GM18505 (cell line): ENCODE measurements around the gene SFRP4.
"Not testable (repeated sequence)": the region's sequence is repeated elsewhere in the genome, so short reads cannot be mapped to it uniquely, and the experiment has no call there.

ENCODE experiments used
- ATAC-seq: cut with Tn5 transposase; IDR thresholded peaks from one replicate; pipeline ENCODE4 v1.9.1; 2021; ENCODE audit not compliant: unreplicated experiment
- POLR2A ChIP-seq: IDR thresholded peaks from 4 replicates; pipeline ENCODE4 v1.6.1; 2011; ENCODE audit warnings: borderline replicate concordance; ENCODE audit not compliant: insufficient read depth, insufficient read length; ENCODE audit errors: extremely low read depth

SFRP4 gene

DNA sequence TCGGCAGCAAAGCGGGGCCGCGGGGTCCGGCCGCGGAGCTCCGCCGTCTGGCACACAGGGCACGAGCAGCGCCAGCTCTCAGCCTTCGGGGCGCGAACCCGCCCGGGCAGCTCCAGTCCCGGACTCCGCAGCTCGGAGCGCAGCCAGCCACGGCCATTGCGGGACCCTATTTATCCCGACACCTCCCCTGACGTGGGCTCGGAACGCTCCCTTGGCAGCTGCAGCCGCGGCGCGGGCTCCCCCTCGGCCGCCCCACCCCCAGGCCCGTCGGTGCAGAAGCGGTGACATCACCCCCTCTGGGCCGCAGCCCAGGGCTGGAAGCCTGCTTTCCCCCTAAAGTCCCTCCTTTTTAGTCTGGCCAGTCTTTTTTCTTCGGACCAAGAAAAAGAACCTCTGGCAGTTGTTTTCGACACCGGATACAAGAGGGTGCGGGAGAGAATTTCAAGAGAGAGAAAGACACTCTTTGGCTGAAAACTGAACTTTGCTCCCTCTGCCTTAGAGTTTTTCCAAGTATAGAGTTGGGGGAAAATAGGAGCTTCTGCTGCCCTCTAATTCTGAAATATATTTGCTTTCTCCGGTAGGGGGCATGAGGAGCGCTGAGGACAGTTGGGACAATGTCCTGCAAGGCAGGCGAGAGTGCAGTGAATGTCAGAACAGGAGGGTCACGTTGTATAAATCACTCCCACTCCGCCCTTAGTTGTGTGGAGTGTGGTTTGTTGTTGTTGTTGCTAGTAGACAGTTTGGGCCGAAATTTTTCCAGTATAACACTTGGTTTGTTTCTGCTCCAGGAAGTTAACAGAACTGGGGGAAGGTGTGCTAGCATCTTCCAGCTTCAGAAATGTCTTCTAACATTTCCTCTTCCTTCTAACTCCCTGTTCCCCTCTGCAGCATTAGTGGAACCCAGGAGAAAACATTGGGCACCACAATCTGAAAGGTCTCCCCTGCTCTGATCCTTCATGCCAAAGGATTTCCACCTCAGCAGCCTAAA, at the start of gene SFRP4:
Gene SFRP4 (minus strand): TSS at position 145 of the 988 bp plus-strand sequence. CDS start 280 bp downstream, outside the sequence.
- no peak for ATAC-seq
- no peak for TF ChIP-seq POLR2A

DNA sequence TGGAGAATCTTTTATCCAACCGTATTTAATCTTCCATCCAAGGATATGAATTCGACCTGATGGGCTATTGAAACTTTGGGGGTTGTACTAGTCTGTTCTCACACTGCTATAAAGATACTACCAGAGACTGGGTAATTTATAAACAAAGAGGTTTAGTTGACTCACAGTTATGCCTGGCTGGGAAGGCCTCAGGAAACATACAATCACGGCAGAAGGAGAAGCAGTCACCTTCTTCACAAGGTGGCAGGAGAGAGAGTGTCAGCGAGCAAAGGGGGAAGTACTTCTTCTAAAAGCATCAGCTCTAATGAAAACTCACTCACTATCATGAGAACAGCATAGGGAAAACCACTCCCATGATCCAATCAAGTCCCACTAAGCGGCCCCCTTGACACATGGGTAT, 47.6 kb upstream of the SFRP4 start:
- no peak for ATAC-seq
- TF ChIP-seq POLR2A = no peak

DNA sequence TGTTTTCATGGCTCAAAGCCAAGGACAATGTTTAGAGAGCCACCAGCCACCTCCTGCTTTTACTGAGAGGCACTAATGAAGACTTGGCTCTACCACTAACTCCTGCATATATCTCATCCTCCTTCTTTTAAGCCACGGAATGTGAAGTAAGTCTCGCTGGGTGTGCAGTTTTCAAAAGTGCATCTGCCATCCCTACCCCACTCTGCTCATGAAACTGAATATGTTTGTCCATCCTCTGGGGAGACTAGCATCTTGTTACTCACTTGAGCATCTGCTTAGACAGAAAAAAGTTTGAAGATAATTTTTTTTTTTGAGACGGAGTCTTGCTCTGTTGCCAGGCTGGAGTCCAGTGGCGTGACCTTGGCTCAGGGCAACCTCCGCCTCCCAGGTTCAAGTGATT, 44.6 kb upstream of the SFRP4 start:
- ATAC-seq = no peak
- TF ChIP-seq POLR2A = no peak

DNA sequence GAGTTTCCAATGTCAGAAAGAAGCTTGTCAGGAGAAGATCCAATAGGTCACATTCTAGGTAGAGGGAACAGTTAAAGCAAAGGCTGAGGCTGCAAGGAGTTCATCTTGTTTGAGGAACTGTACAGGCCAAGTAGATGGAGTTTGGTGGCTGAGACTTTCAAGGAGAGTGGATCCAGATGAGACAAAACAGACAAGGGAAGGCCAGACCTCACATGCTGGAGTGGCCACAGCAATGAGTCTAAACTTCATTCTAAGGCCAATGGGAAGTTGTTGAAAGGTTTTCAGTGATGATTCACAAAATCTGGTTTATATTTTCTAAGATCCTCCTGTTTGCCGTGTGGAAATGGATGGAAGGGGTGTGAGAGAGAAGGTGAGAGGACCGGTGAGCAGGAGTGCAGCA, 43.9 kb upstream of the SFRP4 start:
- no peak for TF ChIP-seq POLR2A
- no peak for ATAC-seq

DNA sequence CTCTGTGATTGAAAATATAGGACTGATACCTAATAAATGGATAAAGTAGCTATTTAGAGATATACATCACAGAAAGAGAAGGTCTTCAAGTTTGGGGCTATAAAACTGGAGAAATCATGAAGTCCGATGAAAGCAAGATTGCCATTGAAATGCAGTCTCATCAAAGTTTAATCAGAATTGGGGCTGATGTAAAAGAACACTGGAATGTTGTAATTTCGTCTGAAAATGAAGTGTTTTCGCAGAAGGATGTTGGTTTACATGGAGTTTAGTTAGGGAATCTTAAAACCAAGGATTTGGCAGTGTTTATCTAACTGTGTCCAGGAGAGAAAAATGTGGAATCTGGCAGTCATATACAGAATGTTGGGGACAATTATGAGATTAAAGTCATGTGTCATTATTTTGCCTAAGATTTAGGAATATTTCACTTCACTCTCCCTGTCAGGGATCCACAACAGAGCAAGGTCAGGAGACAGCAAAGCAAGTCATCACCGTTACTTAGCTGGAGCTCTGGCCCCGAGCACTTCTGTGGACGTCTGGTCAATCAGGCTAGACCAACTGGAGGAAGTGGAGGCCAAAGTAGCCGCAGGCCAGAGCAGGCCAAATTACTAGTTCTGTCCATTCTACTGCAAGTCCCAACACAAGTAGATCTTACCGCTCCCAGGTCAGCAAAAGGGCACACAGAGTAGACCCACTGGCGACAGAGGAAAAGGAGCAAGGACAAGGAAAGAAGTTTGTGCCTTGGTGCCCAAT, 40.8 kb upstream of the SFRP4 start:
- ATAC-seq = no peak
- TF ChIP-seq POLR2A = no peak

DNA sequence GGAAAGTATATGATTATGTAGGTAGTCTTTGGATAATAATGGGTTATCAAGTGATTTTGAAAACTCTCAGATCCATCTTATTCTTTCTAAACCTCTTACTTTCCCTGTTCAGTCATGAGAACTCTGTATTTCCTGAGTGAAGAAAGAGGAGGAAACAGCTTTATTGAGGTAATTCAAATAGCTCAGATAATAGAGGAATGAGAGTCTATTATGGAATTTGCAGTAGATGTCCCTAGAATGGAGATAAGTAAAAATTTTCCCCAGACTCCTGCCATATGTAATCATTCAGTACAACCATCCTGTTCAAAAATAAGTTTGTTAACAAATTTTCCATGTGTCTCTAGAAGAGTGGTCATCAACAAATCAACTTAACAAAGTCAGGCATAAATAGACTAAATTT, 40.2 kb upstream of the SFRP4 start:
- TF ChIP-seq POLR2A = no peak
- no peak for ATAC-seq

DNA sequence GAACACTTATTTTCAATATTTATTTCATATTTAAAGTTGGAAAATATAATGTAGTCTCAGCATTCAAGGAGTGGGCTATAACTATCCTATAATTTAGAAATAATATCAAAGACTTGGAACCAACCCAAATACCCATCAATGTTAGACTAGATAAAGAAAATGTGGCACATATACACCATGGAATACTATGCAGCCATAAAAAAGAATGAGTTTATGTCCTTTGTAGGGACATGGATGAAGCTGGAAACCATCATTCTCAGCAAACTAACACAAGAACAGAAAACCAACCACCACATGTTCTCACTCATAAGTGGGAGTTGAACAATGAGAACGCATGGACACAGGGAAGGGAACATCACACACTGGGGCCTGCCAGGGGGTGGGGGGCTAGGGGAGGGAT, 37.6 kb upstream of the SFRP4 start:
- ATAC-seq = not testable (repeated sequence)

DNA sequence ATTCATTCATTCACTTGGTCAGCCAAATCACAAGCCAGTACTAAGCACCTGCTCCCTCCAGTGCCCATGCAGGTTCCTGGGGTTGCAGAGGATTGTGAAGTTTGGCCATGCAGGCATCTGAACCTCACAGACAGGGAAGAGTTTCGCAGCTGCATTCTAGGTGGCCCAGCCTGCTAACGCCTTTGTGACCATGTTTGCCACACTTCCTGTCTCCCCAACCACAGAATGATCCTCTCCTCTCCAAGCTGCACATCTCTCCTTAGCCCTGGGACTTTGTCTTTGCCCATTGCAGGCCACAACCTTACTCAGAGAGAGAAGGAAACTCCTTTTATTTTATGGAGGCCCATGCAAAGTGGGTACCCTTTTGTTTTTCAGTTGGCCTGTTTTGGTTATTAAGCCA, 35.6 kb upstream of the SFRP4 start:
- no peak for TF ChIP-seq POLR2A
- no peak for ATAC-seq

DNA sequence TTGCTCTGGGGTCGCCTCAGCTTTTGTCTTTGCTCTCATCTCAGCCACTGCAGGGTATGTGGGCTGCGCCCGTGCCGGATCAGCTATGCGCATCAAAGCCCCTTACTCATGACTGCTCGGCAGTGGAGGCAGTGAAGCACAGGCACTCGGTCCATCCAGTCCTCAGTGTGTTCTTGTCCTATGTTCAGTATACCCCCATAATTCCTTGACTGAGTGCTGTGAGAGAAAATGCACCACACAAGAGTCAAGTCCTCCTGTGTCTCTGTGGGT, 31.3 kb upstream of the SFRP4 start:
- ATAC-seq = no peak
- no peak for TF ChIP-seq POLR2A

DNA sequence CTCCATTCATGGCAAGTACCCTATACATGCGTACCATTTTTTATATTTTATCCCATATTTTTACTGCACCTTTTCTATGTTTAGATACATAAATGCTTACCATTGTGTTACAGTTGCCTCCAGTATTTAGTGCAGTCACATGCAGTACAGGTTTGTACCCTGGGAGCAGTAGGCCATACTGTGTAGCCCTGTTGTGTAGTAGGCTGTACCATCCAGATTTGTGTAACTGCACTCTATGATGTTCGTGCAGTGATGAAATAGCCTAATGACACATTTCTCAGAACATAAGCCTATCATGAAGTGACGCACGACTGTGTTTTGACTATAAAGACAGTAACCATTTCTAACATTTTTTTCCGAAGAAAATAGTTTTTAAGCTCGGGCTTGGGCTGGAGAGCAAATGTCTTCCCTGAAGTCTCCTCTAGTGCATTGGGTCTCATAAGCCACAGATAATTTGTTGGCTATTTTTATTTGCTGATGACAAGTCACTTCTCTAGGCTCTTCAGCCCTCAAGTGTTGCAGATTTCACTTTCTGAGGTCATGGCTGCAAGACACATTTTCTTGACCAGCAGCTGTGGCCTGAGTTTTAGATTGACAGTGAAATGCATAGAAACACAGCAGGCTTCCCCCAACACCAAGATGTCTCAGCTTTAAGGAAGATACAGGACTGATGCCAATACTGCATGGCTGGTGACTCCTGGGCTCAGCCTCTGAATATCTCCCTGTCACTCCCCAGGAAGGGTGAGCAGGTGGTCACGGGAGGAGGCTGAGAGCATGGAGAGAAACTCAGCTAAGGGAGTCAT, 30.7 kb upstream of the SFRP4 start:
- TF ChIP-seq POLR2A = no peak
- ATAC-seq = no peak

DNA sequence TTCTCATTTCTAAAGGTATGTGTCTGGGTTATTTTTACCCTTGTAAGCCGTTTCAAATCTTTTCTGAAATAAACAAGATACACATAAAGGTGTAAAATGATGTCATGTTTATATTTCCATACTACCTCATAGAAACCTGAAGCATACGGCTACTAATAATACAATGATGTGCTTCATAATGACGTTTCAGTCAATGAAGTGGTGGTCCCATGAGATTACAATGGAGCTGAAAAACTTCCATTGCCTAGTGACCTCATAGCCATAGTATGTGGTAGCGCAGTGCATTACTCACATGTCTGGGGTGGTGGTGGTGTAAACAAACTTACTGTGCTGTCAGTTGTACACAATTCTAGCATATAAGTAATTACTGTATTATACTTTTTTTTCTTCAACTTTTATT, 28.7 kb upstream of the SFRP4 start:
- TF ChIP-seq POLR2A = no peak
- ATAC-seq = no peak

DNA sequence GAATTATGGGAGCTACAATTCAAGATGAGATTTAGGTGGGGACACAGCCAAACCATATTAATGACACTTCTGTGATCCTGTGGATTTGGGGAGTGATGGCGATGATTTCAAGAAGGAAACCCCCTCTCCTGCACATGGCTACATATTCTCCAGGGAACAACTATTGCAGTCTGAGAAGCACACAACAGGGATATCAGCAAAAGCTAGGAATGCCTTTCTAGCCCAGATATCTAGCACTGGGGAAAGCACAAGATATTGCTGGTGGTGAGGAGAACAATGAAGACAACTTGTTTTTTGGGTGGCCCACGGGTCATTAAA, 28.1 kb upstream of the SFRP4 start:
- no peak for ATAC-seq
- no peak for TF ChIP-seq POLR2A

DNA sequence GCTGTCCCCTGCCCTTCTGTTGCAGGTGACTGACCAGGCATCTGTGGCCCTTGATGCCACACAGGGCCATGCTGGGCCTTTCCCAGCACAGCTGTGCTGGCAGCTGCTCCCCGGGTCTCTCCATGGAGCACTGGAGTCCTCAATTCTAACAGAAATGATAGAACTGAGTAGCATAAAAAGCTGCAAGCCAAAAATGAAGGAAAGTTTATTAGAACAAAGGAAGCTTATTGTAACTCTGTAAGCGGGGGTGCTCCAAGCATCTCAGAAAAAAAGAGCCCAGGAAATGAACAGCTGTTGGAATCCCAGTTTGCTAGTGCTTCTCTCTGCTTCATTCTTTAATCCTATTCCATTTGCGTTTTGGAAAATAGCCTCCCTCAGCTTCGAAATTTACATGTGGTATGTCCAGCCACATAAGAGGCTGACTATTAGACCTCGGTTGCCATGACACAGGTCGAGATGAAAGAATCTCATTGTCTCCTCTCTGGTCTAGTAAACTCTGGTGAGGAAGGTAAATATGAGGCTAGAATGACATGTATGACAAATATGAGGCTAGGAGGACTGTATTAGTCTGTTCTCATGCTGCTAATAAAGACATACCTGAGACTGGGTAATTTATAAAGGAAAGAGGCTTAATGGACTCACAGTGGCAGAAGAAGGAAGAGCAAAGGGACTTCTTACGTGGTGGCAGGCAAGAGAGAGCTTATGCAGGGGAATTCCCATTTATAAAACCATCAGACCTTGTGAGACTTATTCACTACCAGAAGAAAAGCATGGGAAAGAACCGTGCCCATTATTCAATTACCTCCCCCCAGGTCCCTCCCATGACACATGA, 27.5 kb upstream of the SFRP4 start:
- ATAC-seq = no peak
- no peak for TF ChIP-seq POLR2A
